Measurements from ENCODE around the gene RSKR. TPM values are rescaled to one million over a fixed set of nuclear protein-coding genes. Genes with fewer than 3 reads are reported as not detected.

Gene RSKR
- total RNA-seq, 1 donor from 2014 or later = 3.7 TPM

GRCh38 chr17:28573521-28573920 is 40.5 kb downstream of the RSKR start:
- Histone ChIP-seq H3K27ac (ENCODE audit: low read depth, low read length) (no peak overlapping the region), H3K36me3 (ENCODE audit: control insufficient read depth in 3 of 3, insufficient read depth in 3 of 3, low read length in 3 of 3) (no peaks in the 10 kb centered on the region), H3K9ac (ENCODE audit: low read depth in 1 of 3, low read length in 3 of 3) (no peak overlapping the region), H3K27me3 (ENCODE audit: control insufficient read depth in 3 of 3, insufficient read depth in 3 of 3, low read length in 3 of 3) (no peaks in the 10 kb centered on the region), H3K4me1 (ENCODE audit: control insufficient read depth in 3 of 3, insufficient read depth in 3 of 3, low read length in 3 of 3) (peaks cover 26 to 28% (median 26%) of the 10 kb centered on the region in 3 donors), H3K4me3 (ENCODE audit: low read length in 3 of 3) (no peak overlapping the region), H3K9me3 (ENCODE audit: control insufficient read depth in 3 of 3, low read length in 3 of 3) (no peaks in the 10 kb centered on the region)

- H3K36me3 ChIP-seq (ENCODE audit: control insufficient read depth in 3 of 3, insufficient read depth in 3 of 3, low read length in 3 of 3) = no peaks in the 10 kb centered on the region
- H3K27ac ChIP-seq (ENCODE audit: low read depth, low read length) = no peak overlapping the region
- no peaks in the 10 kb centered on the region for H3K9me3 ChIP-seq (ENCODE audit: control insufficient read depth in 3 of 3, low read length in 3 of 3)
- peaks cover 26 to 28% (median 26%) of the 10 kb centered on the region in 3 donors for H3K4me1 ChIP-seq (ENCODE audit: control insufficient read depth in 3 of 3, insufficient read depth in 3 of 3, low read length in 3 of 3)
- no peak overlapping the region for H3K9ac ChIP-seq (ENCODE audit: low read depth in 1 of 3, low read length in 3 of 3)
- no peaks in the 10 kb centered on the region for H3K27me3 ChIP-seq (ENCODE audit: control insufficient read depth in 3 of 3, insufficient read depth in 3 of 3, low read length in 3 of 3)
- no peak overlapping the region for H3K4me3 ChIP-seq (ENCODE audit: low read length in 3 of 3)
Measured at GRCh38 chr17:28573040-28573380, 41.0 kb downstream of the RSKR start.

GRCh38 chr17:28572259-28573039 is 41.5 kb downstream of the RSKR start:
- no peaks in the 10 kb centered on the region for H3K9me3 ChIP-seq (ENCODE audit: control insufficient read depth in 3 of 3, low read length in 3 of 3)
- H3K36me3 ChIP-seq (ENCODE audit: control insufficient read depth in 3 of 3, insufficient read depth in 3 of 3, low read length in 3 of 3) = peaks cover 0 to 3% (median 0%) of the 10 kb centered on the region in 3 donors
- peak overlapping the region; percentile 93 to 96 (median 94) for H3K4me3 ChIP-seq (ENCODE audit: low read length in 3 of 3)
- peaks cover 26 to 28% (median 26%) of the 10 kb centered on the region in 3 donors for H3K4me1 ChIP-seq (ENCODE audit: control insufficient read depth in 3 of 3, insufficient read depth in 3 of 3, low read length in 3 of 3)
- H3K27ac ChIP-seq (ENCODE audit: low read depth, low read length) = peak overlapping the region; percentile 69
- H3K27me3 ChIP-seq (ENCODE audit: control insufficient read depth in 3 of 3, insufficient read depth in 3 of 3, low read length in 3 of 3) = no peaks in the 10 kb centered on the region
- peak overlapping the region; percentile 67 to 94 (median 94) for H3K9ac ChIP-seq (ENCODE audit: low read depth in 1 of 3, low read length in 3 of 3)

- Histone ChIP-seq H3K9ac (ENCODE audit: low read depth in 1 of 3, low read length in 3 of 3) (peak within 1 kb of the TSS; percentile 93 to 94 (median 94)), H3K27ac (ENCODE audit: low read depth, low read length) (peak within 1 kb of the TSS; percentile 69), H3K36me3 (ENCODE audit: control insufficient read depth in 3 of 3, insufficient read depth in 3 of 3, low read length in 3 of 3) (peaks cover 0 to 3% (median 2%) of the 10 kb centered on the region in 3 donors), H3K4me3 (ENCODE audit: low read length in 3 of 3) (peak within 1 kb of the TSS; percentile 93 to 96 (median 94)), H3K4me1 (ENCODE audit: control insufficient read depth in 3 of 3, insufficient read depth in 3 of 3, low read length in 3 of 3) (peaks cover 18 to 24% (median 19%) of the 10 kb centered on the region in 3 donors), H3K27me3 (ENCODE audit: control insufficient read depth in 3 of 3, insufficient read depth in 3 of 3, low read length in 3 of 3) (no peaks in the 10 kb centered on the region), H3K9me3 (ENCODE audit: control insufficient read depth in 3 of 3, low read length in 3 of 3) (no peaks in the 10 kb centered on the region)
Measured at GRCh38 chr17:28571361-28572122, 42.4 kb downstream of the RSKR start, which contains the start of gene PIGS. Gene PIGS, minus strand, starts transcription at chr17:28571524. Its CDS starts 28 bp downstream, at chr17:28571496.

GRCh38 chr17:28570716-28571360 is 43.1 kb downstream of the RSKR start:
- Histone ChIP-seq H3K9me3 (ENCODE audit: control insufficient read depth in 3 of 3, low read length in 3 of 3) (no peaks in the 10 kb centered on the region), H3K27ac (ENCODE audit: low read depth, low read length) (peak overlapping the region; percentile 69), H3K27me3 (ENCODE audit: control insufficient read depth in 3 of 3, insufficient read depth in 3 of 3, low read length in 3 of 3) (no peaks in the 10 kb centered on the region), H3K4me3 (ENCODE audit: low read length in 3 of 3) (peak overlapping the region; percentile 93 to 96 (median 94)), H3K9ac (ENCODE audit: low read depth in 1 of 3, low read length in 3 of 3) (peak overlapping the region; percentile 89 to 94 (median 93)), H3K36me3 (ENCODE audit: control insufficient read depth in 3 of 3, insufficient read depth in 3 of 3, low read length in 3 of 3) (peaks cover 0 to 3% (median 2%) of the 10 kb centered on the region in 3 donors), H3K4me1 (ENCODE audit: control insufficient read depth in 3 of 3, insufficient read depth in 3 of 3, low read length in 3 of 3) (peaks cover 15 to 22% (median 16%) of the 10 kb centered on the region in 3 donors)

GRCh38 chr17:28569446-28569845 is 44.5 kb downstream of the RSKR start:
- no peak overlapping the region for H3K9ac ChIP-seq (ENCODE audit: low read depth in 1 of 3, low read length in 3 of 3)
- no peaks in the 10 kb centered on the region for H3K9me3 ChIP-seq (ENCODE audit: control insufficient read depth in 3 of 3, low read length in 3 of 3)
- H3K27ac ChIP-seq (ENCODE audit: low read depth, low read length) = no peak overlapping the region
- H3K4me3 ChIP-seq (ENCODE audit: low read length in 3 of 3) = no peak overlapping the region
- peaks cover 15 to 17% (median 16%) of the 10 kb centered on the region in 3 donors for H3K4me1 ChIP-seq (ENCODE audit: control insufficient read depth in 3 of 3, insufficient read depth in 3 of 3, low read length in 3 of 3)
- peaks cover 0 to 3% (median 2%) of the 10 kb centered on the region in 3 donors for H3K36me3 ChIP-seq (ENCODE audit: control insufficient read depth in 3 of 3, insufficient read depth in 3 of 3, low read length in 3 of 3)
- H3K27me3 ChIP-seq (ENCODE audit: control insufficient read depth in 3 of 3, insufficient read depth in 3 of 3, low read length in 3 of 3) = no peaks in the 10 kb centered on the region

- no peak overlapping the region for H3K4me3 ChIP-seq (ENCODE audit: low read length in 3 of 3)
- H3K9ac ChIP-seq (ENCODE audit: low read depth in 1 of 3, low read length in 3 of 3) = no peak overlapping the region
- H3K9me3 ChIP-seq (ENCODE audit: control insufficient read depth in 3 of 3, low read length in 3 of 3) = no peaks in the 10 kb centered on the region
- no peaks in the 10 kb centered on the region for H3K27me3 ChIP-seq (ENCODE audit: control insufficient read depth in 3 of 3, insufficient read depth in 3 of 3, low read length in 3 of 3)
- peaks cover 12 to 17% (median 16%) of the 10 kb centered on the region in 3 donors for H3K4me1 ChIP-seq (ENCODE audit: control insufficient read depth in 3 of 3, insufficient read depth in 3 of 3, low read length in 3 of 3)
- H3K27ac ChIP-seq (ENCODE audit: low read depth, low read length) = no peak overlapping the region
- H3K36me3 ChIP-seq (ENCODE audit: control insufficient read depth in 3 of 3, insufficient read depth in 3 of 3, low read length in 3 of 3) = peaks cover 9 to 16% (median 11%) of the 10 kb centered on the region in 3 donors
Measured at GRCh38 chr17:28567604-28568003, 46.4 kb downstream of the RSKR start.

GRCh38 chr17:28563475-28563874 is 50.5 kb downstream of the RSKR start:
- Histone ChIP-seq H3K36me3 (ENCODE audit: control insufficient read depth in 3 of 3, insufficient read depth in 3 of 3, low read length in 3 of 3) (peaks cover 24 to 38% (median 30%) of the 10 kb centered on the region in 3 donors), H3K27ac (ENCODE audit: low read depth, low read length) (no peak overlapping the region), H3K9me3 (ENCODE audit: control insufficient read depth in 3 of 3, low read length in 3 of 3) (no peaks in the 10 kb centered on the region), H3K4me1 (ENCODE audit: control insufficient read depth in 3 of 3, insufficient read depth in 3 of 3, low read length in 3 of 3) (no peaks in the 10 kb centered on the region), H3K4me3 (ENCODE audit: low read length in 3 of 3) (no peak overlapping the region), H3K9ac (ENCODE audit: low read depth in 1 of 3, low read length in 3 of 3) (no peak overlapping the region), H3K27me3 (ENCODE audit: control insufficient read depth in 3 of 3, insufficient read depth in 3 of 3, low read length in 3 of 3) (no peaks in the 10 kb centered on the region)

All from skeletal muscle tissue (tissue), 4 donors.